ENCODE results near the gene LIN28B.
"Not testable (repeated sequence)": the region's sequence is repeated elsewhere in the genome, so short reads cannot be mapped to it uniquely, and the experiment has no call there.

LIN28B gene

DNA sequence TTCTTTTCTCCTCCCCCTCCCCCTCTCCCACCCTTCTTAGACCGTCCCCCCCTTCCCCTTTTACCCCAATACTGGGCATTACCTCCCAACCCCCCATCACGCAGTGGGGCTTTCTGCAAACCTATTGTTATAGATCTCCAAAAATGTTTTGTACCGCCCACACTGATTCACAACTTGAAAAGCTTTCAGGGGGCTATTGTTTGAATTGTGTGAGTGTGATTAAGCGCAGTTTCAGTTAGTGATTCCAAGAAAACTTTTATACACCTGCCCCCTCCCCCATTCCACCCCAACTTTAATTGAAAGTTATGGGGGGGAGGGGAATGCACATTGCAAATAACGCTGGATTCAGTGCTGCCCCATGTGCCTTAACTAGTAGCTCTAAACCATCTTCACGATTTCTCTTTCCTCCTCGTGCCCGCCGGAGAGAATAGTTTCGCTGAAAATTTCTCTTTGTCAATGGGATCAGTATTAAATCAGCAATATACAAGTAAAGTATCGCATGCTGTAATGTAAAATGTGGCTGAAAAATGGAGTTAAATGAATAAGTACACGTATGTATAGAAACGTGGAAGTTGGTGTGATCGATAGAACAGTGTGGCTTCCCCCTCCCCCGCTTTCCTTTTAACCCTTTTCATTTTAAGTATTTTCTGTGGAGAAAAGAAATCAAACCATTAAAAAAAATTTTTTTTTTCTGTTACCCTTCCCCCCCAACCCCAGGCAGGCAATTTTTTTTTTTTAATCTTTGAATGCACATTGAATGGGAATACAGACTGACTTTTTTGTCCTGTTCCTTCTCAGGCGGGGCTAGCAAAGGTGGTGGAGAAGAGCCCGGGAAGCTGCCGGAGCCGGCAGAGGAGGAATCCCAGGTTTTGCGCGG lies 632 bp downstream of the LIN28B start:
- FAIRE-seq: no peak

GRCh38 chr6:104958178-104959025 lies 1.5 kb downstream of the LIN28B start:
- FAIRE-seq: no peak

- FAIRE-seq: no peak
These were observed 2.3 kb downstream of the LIN28B start for GRCh38 chr6:104959026-104959858.

DNA sequence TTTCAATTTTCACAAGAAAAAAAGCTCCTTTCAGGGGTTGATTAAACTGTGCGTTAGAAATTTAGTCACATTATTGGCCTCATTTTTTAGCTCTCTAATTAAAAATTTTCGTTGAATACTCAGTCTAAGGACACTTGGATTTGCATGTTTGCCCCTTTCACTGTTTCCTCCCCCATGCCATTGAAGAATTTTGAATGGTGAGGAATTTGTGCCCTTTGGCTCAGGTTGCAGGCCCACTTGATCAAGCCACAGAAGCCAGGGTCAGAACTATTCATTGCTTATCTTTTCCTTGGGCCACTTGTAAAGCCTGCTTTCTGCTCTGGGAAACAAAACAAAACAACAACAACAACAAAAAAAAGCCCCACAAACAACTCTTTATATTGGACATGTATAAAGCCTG lies 12.2 kb downstream of the LIN28B start:
- FAIRE-seq: no peak

- no peak for FAIRE-seq
These were observed 13.1 kb downstream of the LIN28B start for GRCh38 chr6:104969785-104970581.

DNA sequence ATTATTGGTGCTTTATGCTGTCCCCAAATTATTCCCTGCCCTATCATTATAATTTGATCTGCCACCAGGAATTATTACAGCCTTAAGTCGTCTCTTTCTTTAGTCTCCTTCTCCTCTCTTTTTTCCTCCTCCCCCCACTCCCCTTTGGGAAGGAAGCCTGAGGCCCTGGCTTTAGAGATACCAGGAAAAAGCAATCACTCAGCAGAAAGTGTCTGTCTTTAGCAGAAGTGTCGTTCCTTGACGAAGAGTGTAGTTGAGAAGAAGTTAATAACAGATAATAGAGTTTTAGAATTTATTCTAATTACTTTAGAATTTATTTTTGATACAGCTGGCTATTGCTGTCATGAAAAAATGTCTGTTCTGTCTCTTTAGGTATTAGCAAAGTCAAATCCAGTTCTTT lies 16.5 kb downstream of the LIN28B start:
- FAIRE-seq: no peak

DNA sequence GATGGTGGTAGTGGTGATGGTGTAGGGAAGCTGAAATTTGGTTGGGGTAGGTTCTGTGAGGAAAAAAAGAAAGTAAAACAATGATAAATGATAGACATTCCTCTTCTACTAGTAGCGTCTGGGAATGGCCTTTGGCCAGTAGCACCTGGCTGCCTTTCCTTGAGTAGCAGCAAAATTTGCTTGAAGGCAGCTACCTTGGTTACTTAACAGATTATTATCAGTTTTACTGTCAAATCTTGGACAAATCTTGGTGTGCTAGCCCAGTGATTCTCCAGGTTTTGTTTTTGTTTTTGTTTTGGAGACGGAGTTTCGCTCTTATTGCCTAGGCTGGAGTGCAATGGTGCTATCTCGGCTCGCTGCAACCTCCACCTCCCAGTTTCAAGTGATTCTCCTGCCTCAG lies 26.4 kb downstream of the LIN28B start:
- no peak for FAIRE-seq

- FAIRE-seq: no peak
These were observed 26.9 kb downstream of the LIN28B start for GRCh38 chr6:104983776-104984175.

GRCh38 chr6:104984831-104985230 lies 27.9 kb downstream of the LIN28B start:
- no peak for FAIRE-seq

DNA sequence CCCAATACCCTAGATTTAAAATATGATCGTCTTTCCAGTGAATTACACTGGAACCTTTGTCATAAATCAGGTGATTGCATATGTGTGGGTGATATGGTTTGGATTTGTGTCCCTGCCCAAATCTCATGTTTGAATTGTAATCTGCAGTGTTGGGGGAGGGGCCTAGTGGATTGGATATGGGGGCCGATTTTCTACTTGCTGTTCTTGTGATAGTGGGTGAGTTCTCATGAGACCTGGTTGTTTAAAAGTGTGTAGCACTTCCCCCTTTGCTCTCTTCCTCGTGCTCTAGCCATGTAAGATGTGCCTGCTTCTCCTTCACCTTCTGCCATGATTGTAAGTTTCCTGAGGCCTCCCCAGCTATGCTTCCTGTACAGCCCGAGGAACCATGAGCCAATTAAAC lies 29.0 kb downstream of the LIN28B start:
- not testable (repeated sequence) for FAIRE-seq

DNA sequence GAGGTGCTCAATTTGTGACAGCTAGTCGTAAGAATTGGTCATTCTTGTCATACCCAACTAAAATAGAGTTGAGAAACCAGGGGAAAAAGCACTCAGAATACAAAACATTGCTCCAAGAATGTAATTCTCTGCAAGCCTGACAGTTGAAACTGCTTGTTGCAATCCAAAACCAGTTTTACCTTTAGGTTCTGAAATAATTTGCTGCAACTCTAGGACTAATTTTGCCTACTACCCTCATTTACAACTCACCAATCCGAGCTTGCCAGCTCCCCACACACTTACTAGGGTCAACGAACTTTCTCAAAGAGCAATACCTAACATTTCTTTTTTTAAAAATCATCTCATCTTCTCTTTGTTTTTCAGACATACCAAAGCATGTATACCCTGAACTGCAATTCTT lies 29.7 kb downstream of the LIN28B start:
- FAIRE-seq: no peak

GRCh38 chr6:104987218-104987617 lies 30.3 kb downstream of the LIN28B start:
- no peak for FAIRE-seq

DNA sequence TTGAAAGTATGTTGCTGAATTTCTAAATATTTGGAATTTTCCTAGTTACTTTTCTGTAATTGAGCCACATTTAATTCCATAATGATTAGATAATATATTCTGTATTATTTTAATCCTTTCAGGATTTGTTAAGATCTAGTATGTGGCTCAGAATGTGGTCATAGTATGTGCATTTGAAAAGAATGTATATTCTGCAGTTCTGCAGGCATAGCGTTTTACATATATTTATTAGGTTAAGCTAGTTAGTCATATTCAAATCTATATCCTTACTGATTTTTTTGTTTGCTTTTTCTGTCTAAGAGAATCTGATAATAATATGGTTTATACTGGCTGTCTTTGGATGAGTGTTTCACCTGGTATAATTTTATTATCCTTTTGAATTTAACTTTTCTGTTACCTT lies 33.2 kb downstream of the LIN28B start:
- no peak for FAIRE-seq

DNA sequence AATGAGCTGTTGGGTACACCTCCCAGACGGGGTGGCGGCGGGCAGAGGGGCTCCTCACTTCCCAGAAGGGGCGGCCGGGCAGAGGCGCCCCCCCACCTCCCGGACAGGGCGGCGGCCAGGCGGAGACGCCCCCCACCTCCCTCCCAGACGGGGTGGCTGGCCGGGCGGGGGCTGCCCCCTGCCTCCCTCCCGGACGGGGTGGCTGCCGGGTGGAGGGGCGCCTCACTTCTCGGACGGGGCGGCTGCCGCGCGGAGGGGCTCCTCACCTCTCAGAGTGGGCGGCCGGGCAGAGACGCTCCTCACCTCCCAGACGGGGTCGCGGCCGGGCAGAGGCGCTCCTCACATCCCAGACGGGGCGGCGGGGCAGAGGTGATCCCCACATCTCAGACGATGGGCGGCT lies 34.2 kb downstream of the LIN28B start:
- not testable (repeated sequence) for FAIRE-seq

GRCh38 chr6:104993576-104993975 lies 36.7 kb downstream of the LIN28B start:
- FAIRE-seq: not testable (repeated sequence)

DNA sequence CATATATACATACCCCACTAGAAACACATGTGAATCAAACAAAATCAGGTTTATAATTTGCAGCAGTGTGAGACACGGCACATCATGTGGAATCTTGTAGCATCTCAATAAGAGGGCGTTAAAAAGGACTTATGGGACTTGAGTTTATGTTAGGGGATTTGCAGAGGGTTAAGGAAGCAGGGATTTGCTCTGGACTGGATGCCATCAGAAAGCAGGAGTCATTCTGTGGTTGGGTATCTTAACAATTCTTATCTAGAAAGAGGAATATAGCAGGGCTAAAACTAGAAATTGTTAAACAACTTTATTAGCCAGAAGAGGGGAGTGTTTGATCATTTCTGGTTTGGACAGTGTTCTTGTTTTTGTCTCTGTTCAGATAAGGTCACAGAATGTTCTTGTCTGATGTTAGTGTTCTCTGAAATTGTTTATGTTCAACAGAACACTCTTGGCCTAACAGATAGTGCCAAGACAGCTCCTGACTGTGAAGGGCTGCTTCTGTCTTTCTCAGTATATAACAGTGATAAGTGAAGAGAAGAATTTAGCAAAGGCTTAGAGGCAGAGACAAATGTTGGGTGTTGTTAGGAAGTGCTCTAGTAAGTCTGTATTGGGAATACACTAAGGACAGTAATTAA lies 39.2 kb downstream of the LIN28B start:
- FAIRE-seq: no peak

GRCh38 chr6:105001063-105001462 lies 44.2 kb downstream of the LIN28B start:
- no peak for FAIRE-seq

- FAIRE-seq: no peak
These were observed 45.0 kb downstream of the LIN28B start for GRCh38 chr6:105001906-105002305.

DNA sequence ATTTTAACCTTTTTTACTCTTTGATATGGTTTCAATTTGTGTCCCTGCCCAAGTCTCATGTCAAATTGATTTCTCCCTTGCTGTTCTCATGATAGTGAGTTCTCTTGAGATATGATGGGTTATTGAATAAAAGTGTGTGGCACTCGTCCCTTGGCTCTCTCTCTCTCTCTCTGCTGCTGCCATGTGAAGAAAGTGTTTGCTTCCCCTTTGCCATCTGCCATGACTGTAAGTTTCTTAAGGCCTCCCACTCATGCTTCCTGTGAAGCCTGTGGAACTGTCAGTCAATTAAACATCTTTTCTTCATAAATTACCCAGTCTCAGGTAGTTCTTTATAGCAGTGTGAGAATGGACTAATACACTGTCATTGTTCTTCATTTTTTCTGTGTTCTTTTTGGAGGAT lies 48.5 kb downstream of the LIN28B start:
- no peak for FAIRE-seq

DNA sequence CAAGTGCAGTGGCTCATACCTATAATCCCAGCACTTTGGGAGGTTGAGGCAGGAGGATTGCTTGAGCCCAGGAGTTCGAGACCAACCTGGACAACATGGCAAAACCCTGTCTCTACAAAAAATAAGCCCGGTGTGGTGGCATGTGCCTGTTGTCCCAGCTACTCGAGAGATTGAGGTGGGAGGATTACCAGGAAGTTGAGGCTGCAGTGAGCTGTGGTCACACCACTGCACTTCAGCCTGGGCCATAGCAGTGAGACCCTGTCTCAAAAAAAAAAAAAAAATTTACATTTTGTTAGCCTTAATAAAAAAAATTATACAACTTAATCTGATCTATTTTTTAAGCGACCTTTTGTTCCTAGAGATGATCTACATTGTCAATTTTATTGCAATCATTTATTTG lies 56.6 kb downstream of the LIN28B start:
- FAIRE-seq: not testable (repeated sequence)

DNA sequence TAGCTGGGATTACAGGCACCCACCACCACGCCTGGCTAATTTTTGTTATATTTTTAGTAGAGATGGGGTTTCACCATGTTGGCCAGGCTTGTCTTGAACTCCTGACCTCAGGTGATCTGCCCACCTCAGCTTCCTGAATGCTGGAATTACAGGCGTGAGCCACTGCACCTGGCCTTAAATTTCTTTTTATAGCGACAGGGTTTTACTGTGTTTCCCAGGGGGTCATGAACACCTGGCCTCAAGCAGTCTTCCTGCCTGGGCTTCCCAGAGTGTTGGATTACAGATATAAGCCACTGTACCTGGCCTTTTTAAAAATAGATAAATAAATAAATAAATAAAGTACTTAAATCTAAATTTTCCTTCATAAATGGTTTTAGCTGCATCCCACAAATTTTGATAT lies 57.5 kb downstream of the LIN28B start:
- no peak for FAIRE-seq

GRCh38 chr6:105014954-105015353 lies 58.0 kb downstream of the LIN28B start:
- FAIRE-seq: no peak

Data from A204.1 (cell line).